Esophagus squamous epithelium (tissue), 4 donors: ENCODE data around the gene COX7A1.

ENCODE experiments used
- CTCF ChIP-seq, 6 experiments: fragments of 450-650 bp in 4 of 6; fragments of 200-600 bp in 2 of 6; sonication (generic) in 2 of 6; IDR thresholded peaks; one replicate each; pipeline ENCODE4 v1.5.1; 2016 to 2019; ENCODE audit warnings: antibody characterized with exemption in 6 of 6, mild to moderate bottlenecking in 4 of 6, moderate library complexity in 4 of 6
- POLR2A ChIP-seq, 4 donors: fragments of 450-650 bp; IDR thresholded peaks; one replicate each; pipeline ENCODE4 v1.6.1; 2017; ENCODE audit warnings: antibody characterized with exemption in 4 of 4, mild to moderate bottlenecking in 4 of 4, moderate library complexity in 3 of 4

- TF ChIP-seq CTCF (IDR thresholded peaks at IDR 0.05) = no peak
- no peak for TF ChIP-seq POLR2A (IDR thresholded peaks at IDR 0.05)
Measured at GRCh38 chr19:36182612-36183244, 30.5 kb upstream of the COX7A1 start.
